ENCODE results near the gene SNRK. TPM values are rescaled to one million over a fixed set of nuclear protein-coding genes. Genes with fewer than 3 reads are reported as not detected.

Gene SNRK
- total and polyA plus RNA-seq, 9 of the 15 experiments (the other 6 are each of a cell fraction or from before 2014, with no cell fraction given), result 1.7 to 12.3 (median 7.3) TPM

DNA sequence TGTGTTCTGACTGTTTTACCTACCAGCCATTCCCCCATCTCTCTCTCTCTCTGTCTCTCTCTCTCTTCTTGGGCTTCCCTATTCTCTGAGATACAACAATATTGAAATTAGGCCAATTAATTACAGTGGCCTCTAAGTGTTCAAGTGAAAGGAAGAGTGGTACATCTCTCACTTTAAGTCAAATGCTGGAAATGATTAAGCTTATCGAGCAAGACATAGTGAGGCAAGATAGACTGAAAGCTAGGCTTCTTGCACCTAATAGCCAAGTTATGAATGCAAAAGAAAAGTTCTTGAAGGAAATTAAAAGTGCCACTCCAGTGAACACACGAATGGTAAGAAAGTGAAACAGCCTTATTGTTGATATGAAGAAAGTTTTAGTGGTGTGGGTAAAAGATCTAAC, 21.3 kb downstream of the SNRK start:
- no peaks in the 10 kb centered on the region for H4K20me1 ChIP-seq (replicated peaks; ENCODE audit: control insufficient read depth, insufficient read depth, low read length)
- intact Hi-C loops (cut with micrococcal nuclease), result no loop called here
- ATAC-seq (no peak), FAIRE-seq (no peak), DNase-seq (ENCODE audit: extremely low read depth in 1 of 4, low spot score in 3 of 4) (no peak)
- BruUV-seq (replicated peaks), result no TSS peak
- 57% methylated on average over 2 of the region's 2 CpGs for WGBS (ENCODE audit: insufficient coverage, low coverage, missing lambda C conversion rate)
- no peak overlapping the region for H3K9ac ChIP-seq (ENCODE audit: insufficient read depth in 1 of 2, low read depth in 2 of 2, low read length in 2 of 2)
- H3K27ac ChIP-seq (ENCODE audit: extremely low read depth, low read depth, low read length), result no peak overlapping the region
- no peak overlapping the region for H3K4me3 ChIP-seq
- no peaks in the 10 kb centered on the region for H3K79me2 ChIP-seq (ENCODE audit: control insufficient read depth, insufficient read depth, low read length)
- POLR2A ChIA-PET, result no interaction called here
- no peaks in the 10 kb centered on the region for H3K9me3 ChIP-seq (replicated peaks; ENCODE audit: control insufficient read depth, insufficient read depth, low read depth, low read length)
- no peaks in the 10 kb centered on the region for H3K4me1 ChIP-seq (replicated peaks in 1 of 2; ENCODE audit: control insufficient read depth in 2 of 2, insufficient read depth in 2 of 2, low read length in 2 of 2)
- CTCF ChIA-PET (ENCODE audit: low intra/inter-chr PET ratio), result no interaction called here
- in situ Hi-C loops (cut with MboI), result no loop called here
- H3K36me3 ChIP-seq (ENCODE audit: control insufficient read depth, insufficient read depth, low read length), result peaks cover 19% of the 10 kb centered on the region; the same call in 2 of the 3 replicates
- H3K9me1 ChIP-seq (ENCODE audit: control insufficient read depth, insufficient read depth, low read length), result no peaks in the 10 kb centered on the region
- H3K4me2 ChIP-seq (ENCODE audit: insufficient read depth, low read length), result no peak overlapping the region
- no peak overlapping the region for H2AFZ ChIP-seq (ENCODE audit: low read depth, low read length)
- H3K27me3 ChIP-seq (ENCODE audit: control insufficient read depth in 2 of 2, insufficient read depth in 2 of 2, low read length in 2 of 2), result no peaks in the 10 kb centered on the region
- TF ChIP-seq RFX5 (IDR thresholded peaks at IDR 0.05; ENCODE audit: low read depth, low read length) (no peak), MED1 (CRISPR knock-in tag; IDR thresholded peaks at IDR 0.05; ENCODE audit: borderline replicate concordance) (no peak), ATF1 (CRISPR knock-in tag; IDR thresholded peaks at IDR 0.05) (no peak), ATF1 (tag; IDR thresholded peaks at IDR 0.05) (no peak), GTF3C2 (IDR thresholded peaks at IDR 0.05; ENCODE audit: borderline replicate concordance, extremely low read depth, insufficient read length) (no peak), ELK1 (CRISPR knock-in tag; IDR thresholded peaks at IDR 0.05) (no peak), ZNF3 (CRISPR knock-in tag; IDR thresholded peaks at IDR 0.05) (no peak), ZNF184 (CRISPR knock-in tag; IDR thresholded peaks at IDR 0.05) (no peak), NR0B1 (IDR thresholded peaks at IDR 0.05; ENCODE audit: partially characterized antibody) (no peak), CTBP1 (IDR thresholded peaks at IDR 0.05; ENCODE audit: borderline replicate concordance) (no peak), ARID3B (CRISPR knock-in tag; IDR thresholded peaks at IDR 0.05; ENCODE audit: borderline replicate concordance) (no peak), NUFIP1 (IDR thresholded peaks at IDR 0.05; ENCODE audit: partially characterized antibody) (no peak), MCM7 (IDR thresholded peaks at IDR 0.05) (no peak), GTF2E2 (tag; IDR thresholded peaks at IDR 0.05) (no peak)
- TF ChIP-seq, protein P1, sequence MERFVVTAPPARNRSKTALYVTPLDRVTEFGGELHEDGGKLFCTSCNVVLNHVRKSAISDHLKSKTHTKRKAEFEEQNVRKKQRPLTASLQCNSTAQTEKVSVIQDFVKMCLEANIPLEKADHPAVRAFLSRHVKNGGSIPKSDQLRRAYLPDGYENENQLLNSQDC (CRISPR knock-in tag; IDR thresholded peaks at IDR 0.05), result no peak

All from K562 (cell line).